ENCODE measurements around the gene KMT2A.
"Not testable (repeated sequence)": the region's sequence is repeated elsewhere in the genome, so short reads cannot be mapped to it uniquely, and the experiment has no call there.

KMT2A gene

GRCh38 chr11:118435893-118436624 lies at the start of gene KMT2A:
Gene KMT2A, plus strand, starts transcription at chr11:118436492. Its CDS starts 21 bp downstream, at chr11:118436513.
- peak; percentile 85 to 86 for DNase-seq (ENCODE audit: low read depth in 2 of 2, low spot score in 1 of 2)

DNA sequence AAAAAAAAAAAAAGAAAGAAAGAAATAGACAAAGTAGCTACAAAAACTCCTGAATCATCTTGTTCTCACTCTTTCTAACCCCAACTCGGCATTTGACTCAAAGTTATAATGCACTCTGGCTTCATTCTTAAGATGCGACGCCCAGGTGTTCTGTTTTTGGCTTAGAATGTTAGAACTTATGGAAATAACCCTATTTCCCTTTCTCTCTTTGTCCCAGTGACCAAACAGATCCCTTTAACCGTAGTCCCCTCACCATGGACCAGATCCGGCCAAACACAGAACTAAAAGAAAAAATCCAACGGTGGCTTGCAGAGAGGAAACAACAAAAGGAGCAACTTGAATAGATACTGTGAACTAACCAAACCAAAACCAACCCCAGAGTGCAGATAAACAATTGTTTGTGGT lies 40.2 kb upstream of the KMT2A start:
- DNase-seq (ENCODE audit: low read depth in 2 of 2, low spot score in 1 of 2) = no peak

GRCh38 chr11:118397448-118397847 lies 38.8 kb upstream of the KMT2A start:
- DNase-seq (ENCODE audit: low read depth in 2 of 2, low spot score in 1 of 2) = no peak

- DNase-seq (ENCODE audit: low read depth in 2 of 2, low spot score in 1 of 2) = no peak
Observed at GRCh38 chr11:118398791-118399559, 37.3 kb upstream of the KMT2A start.

DNA sequence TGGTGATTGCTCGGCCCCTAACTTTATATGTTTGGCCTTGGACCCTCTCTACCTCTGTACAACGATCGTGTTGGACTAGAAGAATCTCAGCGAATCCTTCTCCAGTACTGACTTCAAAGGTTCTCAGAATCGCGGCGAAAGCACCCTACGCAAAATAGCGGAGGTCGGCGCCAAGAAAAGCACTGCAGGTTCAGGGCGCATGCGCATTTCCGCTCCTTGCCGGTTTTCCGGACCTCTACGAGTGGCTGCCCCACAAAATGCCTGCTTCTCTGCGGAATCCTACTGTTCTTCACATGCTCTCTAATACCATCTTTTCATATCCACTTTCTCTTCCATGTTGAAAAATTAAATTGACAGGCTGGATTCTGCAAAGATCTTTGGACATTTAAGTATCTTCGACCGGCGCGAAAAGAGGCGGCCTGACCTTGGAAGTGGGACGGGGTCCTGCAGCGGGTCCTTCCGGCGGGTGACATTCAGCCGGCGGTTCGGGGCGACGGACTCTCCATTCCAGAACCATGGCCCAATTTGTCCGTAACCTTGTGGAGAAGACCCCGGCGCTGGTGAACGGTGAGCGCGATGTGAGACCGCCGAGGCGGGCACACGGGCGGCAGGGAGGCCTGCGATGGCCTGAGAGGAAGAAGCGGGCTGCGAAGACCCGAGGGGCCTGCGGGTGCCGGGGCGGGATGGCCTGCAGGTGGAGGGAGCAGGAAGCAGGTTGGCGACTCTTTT lies 35.0 kb upstream of the KMT2A start, which contains the start of gene ATP5MG:
Gene ATP5MG (plus strand): TSS at position 456 of the 729 bp plus-strand sequence. CDS start 60 bp downstream, at position 516.
- DNase-seq (ENCODE audit: low read depth in 2 of 2, low spot score in 1 of 2) = peak; percentile 77 to 89

- no peak for DNase-seq (ENCODE audit: low read depth in 2 of 2, low spot score in 1 of 2)
Observed at GRCh38 chr11:118401880-118402590, 34.3 kb upstream of the KMT2A start.

- DNase-seq (ENCODE audit: low read depth in 2 of 2, low spot score in 1 of 2) = not testable (repeated sequence)
Observed at GRCh38 chr11:118402594-118402993, 33.7 kb upstream of the KMT2A start.

DNA sequence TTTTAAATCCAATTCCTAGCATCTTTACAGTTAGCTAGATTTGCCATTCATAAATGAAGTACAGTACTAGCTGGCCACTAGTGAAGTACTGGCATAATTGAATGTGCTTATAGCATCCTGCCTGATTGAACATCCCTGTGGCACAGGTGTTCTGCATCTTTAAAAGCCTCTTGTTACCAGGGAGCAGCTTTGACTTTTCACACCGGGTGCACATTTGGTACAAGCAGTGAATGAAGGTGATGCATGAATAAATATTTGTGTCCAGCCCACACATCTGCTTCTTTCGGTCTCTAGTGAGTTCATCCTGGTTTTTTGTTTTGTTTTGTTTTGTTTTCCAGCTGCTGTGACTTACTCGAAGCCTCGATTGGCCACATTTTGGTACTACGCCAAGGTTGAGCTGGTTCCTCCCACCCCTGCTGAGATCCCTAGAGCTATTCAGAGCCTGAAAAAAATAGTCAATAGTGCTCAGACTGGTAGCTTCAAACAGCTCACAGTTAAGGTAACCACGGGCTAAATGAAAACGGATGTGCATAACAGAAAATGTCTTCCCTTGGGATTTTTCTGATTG lies 29.6 kb upstream of the KMT2A start:
- no peak for DNase-seq (ENCODE audit: low read depth in 2 of 2, low spot score in 1 of 2)

GRCh38 chr11:118410055-118410745 lies 26.1 kb upstream of the KMT2A start:
- no peak for DNase-seq (ENCODE audit: low read depth in 2 of 2, low spot score in 1 of 2)

GRCh38 chr11:118411530-118411929 lies 24.8 kb upstream of the KMT2A start:
- no peak for DNase-seq (ENCODE audit: low read depth in 2 of 2, low spot score in 1 of 2)

- DNase-seq (ENCODE audit: low read depth in 2 of 2, low spot score in 1 of 2) = no peak
Observed at GRCh38 chr11:118412921-118413320, 23.4 kb upstream of the KMT2A start.

- no peak for DNase-seq (ENCODE audit: low read depth in 2 of 2, low spot score in 1 of 2)
Observed at GRCh38 chr11:118415062-118415738, 21.1 kb upstream of the KMT2A start.

GRCh38 chr11:118415739-118416068 lies 20.6 kb upstream of the KMT2A start:
- DNase-seq (ENCODE audit: low read depth in 2 of 2, low spot score in 1 of 2) = no peak

GRCh38 chr11:118416900-118417299 lies 19.4 kb upstream of the KMT2A start:
- DNase-seq (ENCODE audit: low read depth in 2 of 2, low spot score in 1 of 2) = not testable (repeated sequence)

GRCh38 chr11:118417801-118418200 lies 18.5 kb upstream of the KMT2A start:
- no peak for DNase-seq (ENCODE audit: low read depth in 2 of 2, low spot score in 1 of 2)

DNA sequence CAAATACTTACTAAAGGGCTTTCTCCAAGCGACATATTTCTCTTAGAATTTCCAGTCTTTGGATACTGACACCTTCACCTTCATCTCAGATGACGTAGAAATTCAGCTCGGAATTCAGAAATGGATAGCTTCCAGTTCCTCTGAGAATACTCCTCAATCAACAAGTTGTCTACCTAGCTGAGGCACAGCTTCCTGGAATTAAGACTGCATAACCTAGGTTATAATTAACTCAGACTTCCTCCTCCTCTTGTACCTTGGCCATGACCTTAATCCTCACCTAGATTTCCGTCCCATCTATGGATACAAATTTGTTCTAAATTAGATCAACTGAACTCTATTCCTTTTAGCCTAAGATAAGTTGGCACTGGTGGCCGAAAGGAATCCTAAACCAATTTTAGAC lies 17.5 kb upstream of the KMT2A start:
- DNase-seq (ENCODE audit: low read depth in 2 of 2, low spot score in 1 of 2) = no peak

- DNase-seq (ENCODE audit: low read depth in 2 of 2, low spot score in 1 of 2) = no peak
Observed at GRCh38 chr11:118427707-118428106, 8.6 kb upstream of the KMT2A start.

DNA sequence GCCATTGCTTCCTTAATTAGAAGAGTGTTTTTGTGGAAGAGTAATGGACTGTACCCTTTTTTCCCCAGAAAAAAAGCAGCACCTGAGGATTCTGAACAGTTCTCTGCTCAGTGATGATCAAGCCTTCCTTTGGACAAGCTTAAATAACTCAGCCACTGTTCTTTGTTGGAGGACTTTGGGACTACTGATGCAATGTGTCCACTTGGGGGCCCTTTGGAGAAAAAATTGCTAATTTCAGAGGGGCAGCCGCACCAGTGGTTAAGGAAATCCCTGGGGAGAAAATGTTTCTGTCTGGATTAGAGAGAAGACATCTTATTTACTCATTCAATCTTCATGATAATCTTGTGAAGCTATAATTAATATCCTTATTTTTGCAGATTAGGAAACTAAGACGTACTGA lies 5.3 kb upstream of the KMT2A start:
- DNase-seq (ENCODE audit: low read depth in 2 of 2, low spot score in 1 of 2) = no peak

DNA sequence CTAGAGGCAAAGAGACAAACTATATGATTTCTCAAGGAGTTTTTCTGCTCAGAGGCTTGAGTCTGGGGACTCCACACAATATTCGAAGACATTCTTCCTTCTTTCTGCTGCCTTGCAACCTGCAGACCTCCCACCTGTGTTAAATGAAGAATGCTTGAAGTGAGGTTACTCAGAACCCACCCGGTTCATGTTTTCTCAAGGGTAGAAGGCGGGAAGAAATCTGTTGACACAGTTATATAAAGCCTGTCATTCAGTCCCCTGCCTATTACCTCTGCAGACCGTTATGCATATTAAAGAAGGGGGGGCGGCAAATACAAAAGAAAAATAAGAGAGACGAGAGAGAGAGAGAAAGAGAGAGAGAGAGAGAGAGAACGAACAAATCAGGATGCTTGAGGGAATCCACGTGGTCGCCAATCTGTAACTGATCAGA lies 2.2 kb upstream of the KMT2A start:
- no peak for DNase-seq (ENCODE audit: low read depth in 2 of 2, low spot score in 1 of 2)
